NCI-H510A treated with DMSO at 0.1 percent for 48 hours (cell line): Measurements from ENCODE around the gene CASQ2.

Experiments
- DNase-seq: peaks from one replicate; lab custom pipeline; 2025; lab: John Stamatoyannopoulos, UW

CASQ2 gene

GRCh38 chr1:115728341-115728740 is 40.2 kb downstream of the CASQ2 start:
- no peak for DNase-seq

- DNase-seq, result no peak
Observed at GRCh38 chr1:115727706-115728249, 40.7 kb downstream of the CASQ2 start.

- DNase-seq, result no peak
Observed at GRCh38 chr1:115726570-115726969, 41.9 kb downstream of the CASQ2 start.

- DNase-seq, result no peak
Observed at GRCh38 chr1:115726161-115726560, 42.4 kb downstream of the CASQ2 start.

- DNase-seq, result no peak
Observed at GRCh38 chr1:115725600-115725999, 42.9 kb downstream of the CASQ2 start.

- no peak for DNase-seq
Observed at GRCh38 chr1:115723756-115724155, 44.8 kb downstream of the CASQ2 start.

- peak; percentile 18 for DNase-seq
Observed at GRCh38 chr1:115722221-115722620, 46.3 kb downstream of the CASQ2 start.

GRCh38 chr1:115719285-115719684 is 49.2 kb downstream of the CASQ2 start:
- no peak for DNase-seq

GRCh38 chr1:115718011-115718754 is 50.3 kb downstream of the CASQ2 start:
- DNase-seq, result no peak

- no peak for DNase-seq
Observed at GRCh38 chr1:115717541-115717940, 51.0 kb downstream of the CASQ2 start.

GRCh38 chr1:115714572-115715141 is 53.9 kb downstream of the CASQ2 start:
- DNase-seq, result peak; percentile 46

- no peak for DNase-seq
Observed at GRCh38 chr1:115713906-115714305, 54.6 kb downstream of the CASQ2 start.

GRCh38 chr1:115712911-115713609 is 55.5 kb downstream of the CASQ2 start:
- DNase-seq, result no peak

GRCh38 chr1:115710859-115711624 is 57.5 kb downstream of the CASQ2 start:
- DNase-seq, result peak; percentile 36

GRCh38 chr1:115706587-115707425 is 61.7 kb downstream of the CASQ2 start:
- peak; percentile 47 for DNase-seq

- DNase-seq, result no peak
Observed at GRCh38 chr1:115705963-115706362, 62.6 kb downstream of the CASQ2 start.

GRCh38 chr1:115705085-115705951 is 63.2 kb downstream of the CASQ2 start:
- no peak for DNase-seq

- DNase-seq, result no peak
Observed at GRCh38 chr1:115702959-115703358, 65.6 kb downstream of the CASQ2 start.

GRCh38 chr1:115701090-115701489 is 67.4 kb downstream of the CASQ2 start:
- DNase-seq, result no peak

GRCh38 chr1:115697619-115698018 is 70.9 kb downstream of the CASQ2 start:
- DNase-seq, result no peak
